A673 (cell line): ENCODE results near the gene SNX24.

Experiments used
- CTCF ChIP-seq: fragments of 300-800, 200-600 bp; sonication (generic); conservative IDR thresholded peaks from 2 replicates; pipeline ENCODE4 v1.5.1; 2017; ENCODE audit warnings: low read depth, mild to moderate bottlenecking, antibody characterized with exemption, low read length, moderate library complexity, mixed read lengths
- EZH2 ChIP-seq: fragments of 200-600 bp; sonication (generic); IDR thresholded peaks from 2 replicates; pipeline ENCODE4 v1.6.1; 2017; ENCODE audit warnings: borderline replicate concordance, low read depth, mild to moderate bottlenecking, mixed read lengths, antibody characterized with exemption, low read length; ENCODE audit not compliant: poor library complexity, severe bottlenecking

- TF ChIP-seq CTCF (no peak), EZH2 (no peak)
Measured at GRCh38 chr5:122885891-122886290, 40.5 kb downstream of the SNX24 start.
